Heart right ventricle (tissue), 16 donors: Measurements from ENCODE around the gene S1PR2. TPM values are rescaled to one million over a fixed set of nuclear protein-coding genes. Genes with fewer than 3 reads are reported as not detected.
A peak's percentile ranks its signal among the peaks of the same experiment; 100 is the strongest.

Experiments
- ATAC-seq, 8 donors: fragments of 200-7000 bp; cut with Tn5 transposase; one replicate each; pipeline ENCODE4 v1.9.1; 2020; ENCODE audit warnings: mild to moderate bottlenecking in 8 of 8, moderate library complexity in 8 of 8, moderate number of reproducible peaks in 1 of 8
- DNase-seq, 2 donors: peaks; one replicate each; pipeline ENCODE4 v3.0.0-alpha.2; 2020
- H3K27ac ChIP-seq, 10 donors: fragments of 200-600 bp; sonication (generic) in 2 of 10; one replicate each; pipeline versions ENCODE4 v1.5.0 to v1.8.0; 2020 to 2022; ENCODE audit warnings: mild to moderate bottlenecking in 3 of 10
- H3K27me3 ChIP-seq, 7 donors: fragments of 200-600 bp; one replicate each; pipeline ENCODE4 v1.8.0; 2021 to 2022; ENCODE audit warnings: mild to moderate bottlenecking in 2 of 7
- H3K36me3 ChIP-seq, 9 donors: fragments of 200-600 bp; sonication (generic) in 1 of 9; one replicate each; pipeline versions ENCODE4 v1.5.0 to v1.8.0; 2020 to 2022; ENCODE audit warnings: mild to moderate bottlenecking in 2 of 9
- H3K4me1 ChIP-seq, 9 donors: fragments of 200-600 bp; sonication (generic) in 1 of 9; one replicate each; pipeline versions ENCODE4 v1.5.0 to v1.8.0; 2020 to 2022; ENCODE audit warnings: mild to moderate bottlenecking in 4 of 9
- H3K4me3 ChIP-seq, 10 donors: fragments of 200-600 bp; sonication (generic) in 2 of 10; one replicate each; pipeline versions ENCODE4 v1.5.0 to v1.8.0; 2020 to 2022; ENCODE audit warnings: mild to moderate bottlenecking in 7 of 10, moderate library complexity in 2 of 10
- H3K9me3 ChIP-seq, 11 donors: fragments of 200-600 bp in 10 of 11; sonication (generic) in 2 of 11; one replicate each; pipeline versions ENCODE4 v1.5.0 to v1.8.0; 2013 to 2022; ENCODE audit warnings: mild to moderate bottlenecking in 2 of 11, control low read depth in 1 of 11, moderate library complexity in 1 of 11
- WGBS, 2 donors: extraction: QIAGEN DNeasy Blood & Tissue Kit; methylation state at CpG; one replicate each; pipeline ENCODE4 v1.1.7; 2013; ENCODE audit warnings: inconsistent platforms in 1 of 2; 5-methylcytosine and 5-hydroxymethylcytosine counted together
- intact Hi-C, 10 donors: fragments of 100-400 bp; cut with DNase I; formaldehyde crosslinking; loops; one replicate each; pipeline versions ENCODE4 v1.11.1 to v1.14.2; 2022
- polyA plus RNA-seq, 2 donors: library from polyadenylated mRNA; stranded (reverse); fragments of 200-250 nt; gene quantifications; one replicate each; pipeline ENCODE4 v1.2.3, GENCODE V29; 2013
- total RNA-seq, 10 donors: library from RNA; stranded (reverse); fragmentation: NEBNext Ultra II Directional in 3 of 10; extraction: Animal tissue kit (Norgen Biotek cat#: 25700) in 3 of 10; gene quantifications; one replicate each; pipeline versions ENCODE4 v1.2.1 to v1.2.4, GENCODE V29; 2021 to 2023
- TF ChIP-seq, protein P1 (sequence below), 9 donors: fragments of 200-600 bp; sonication (generic) in 2 of 9; IDR thresholded peaks; one replicate each; pipeline versions ENCODE4 v1.5.0 to v1.8.0; 2021 to 2022; ENCODE audit warnings: antibody characterized with exemption in 9 of 9, mild to moderate bottlenecking in 5 of 9, moderate library complexity in 1 of 9
- donor health status: Arrhythmogenic right ventricular cardiomyopathy.
- donor health status: ischemic (EF 13 %, LVEDD 7.1; RV severe dilation, severe dysfunction).
- donor health status: healthy with polysubstance abuse.
- donor health status: DM: no; HTN: yes; CAD: no.
- donor health status: DM: no; HTN: no; CAD: no.
- donor health status: ischemic (EF 25% LVEDD 6.9; RV normal size, moderate dysfunction).
- donor health status: ischemic (EF 25% LVEDD 5.7; RV mildly dilated, moderate dysfunction).
- donor health status: healthy.
- donor health status: DM: yes; HTN: yes; CAD: no.
- donor health status: Ischemic cardiomyopathy.
- donor health status: ischemic (EF 35%, LVEDD 5.7; RV mildly dilated, moderate dysfunction).
- donor health status: nonischemic (EF 11% LVEDD 7.7; RV severe dilation, severe dysfunction).
- donor health status: DM: yes; HTN: yes; CAD: no.
- donor health status: PGD.
- donor health status: ischemic (EF 29% LVEDD 5.4; RV normal size, mild dysfunction).
- donor health status: nonischemic (EF 23%, LVEDD 6.1; RV moderate dilation, normal function).

Gene S1PR2
- total and polyA plus RNA-seq, 12 donors: 1.8 to 12.2 (median 3.3) TPM

DNA sequence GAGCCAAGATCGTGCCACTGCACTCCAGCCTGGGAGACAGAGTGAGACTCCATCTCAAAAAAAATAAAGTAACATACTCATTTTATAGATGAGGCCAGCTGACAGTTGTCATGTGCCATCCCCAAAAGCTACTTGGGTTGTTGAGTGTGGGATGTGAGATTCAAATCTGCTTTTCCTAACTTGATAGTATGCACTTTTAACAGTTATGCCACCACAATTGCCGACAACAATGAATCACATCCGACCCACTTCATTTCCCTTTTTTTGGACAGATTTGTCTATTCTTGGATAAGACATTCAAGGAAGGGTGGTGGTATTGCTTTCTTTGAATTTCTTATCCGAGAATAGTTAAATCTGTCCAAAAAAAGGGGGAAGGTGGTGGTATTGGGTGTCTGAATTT lies 20.1 kb downstream of the S1PR2 start:
- Histone ChIP-seq H3K36me3 (no peaks in the 10 kb centered on the region), H3K4me3 (no peak overlapping the region)
- intact Hi-C loops: no loop called here

DNA sequence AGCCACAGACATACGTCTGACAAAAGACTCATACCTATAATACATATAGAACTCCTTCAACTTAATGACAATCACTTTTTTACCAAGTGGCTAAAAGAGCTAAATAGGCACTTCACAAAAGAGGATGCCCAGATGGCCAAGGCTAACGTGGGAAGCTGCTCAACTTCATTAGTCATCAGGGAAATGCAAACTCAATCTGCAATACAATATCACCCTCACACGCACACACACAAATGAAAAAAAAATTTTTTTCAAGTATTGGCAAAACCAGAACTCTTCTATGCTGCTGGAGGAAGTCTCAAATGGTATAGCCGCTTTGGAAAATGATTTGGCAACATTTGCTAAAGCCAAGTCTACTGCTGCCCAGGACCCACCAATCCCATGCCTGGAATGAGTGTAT lies 21.8 kb downstream of the S1PR2 start:
- H3K36me3 ChIP-seq: no peaks in the 10 kb centered on the region
- ATAC-seq: no peak
- TF ChIP-seq, protein P1, sequence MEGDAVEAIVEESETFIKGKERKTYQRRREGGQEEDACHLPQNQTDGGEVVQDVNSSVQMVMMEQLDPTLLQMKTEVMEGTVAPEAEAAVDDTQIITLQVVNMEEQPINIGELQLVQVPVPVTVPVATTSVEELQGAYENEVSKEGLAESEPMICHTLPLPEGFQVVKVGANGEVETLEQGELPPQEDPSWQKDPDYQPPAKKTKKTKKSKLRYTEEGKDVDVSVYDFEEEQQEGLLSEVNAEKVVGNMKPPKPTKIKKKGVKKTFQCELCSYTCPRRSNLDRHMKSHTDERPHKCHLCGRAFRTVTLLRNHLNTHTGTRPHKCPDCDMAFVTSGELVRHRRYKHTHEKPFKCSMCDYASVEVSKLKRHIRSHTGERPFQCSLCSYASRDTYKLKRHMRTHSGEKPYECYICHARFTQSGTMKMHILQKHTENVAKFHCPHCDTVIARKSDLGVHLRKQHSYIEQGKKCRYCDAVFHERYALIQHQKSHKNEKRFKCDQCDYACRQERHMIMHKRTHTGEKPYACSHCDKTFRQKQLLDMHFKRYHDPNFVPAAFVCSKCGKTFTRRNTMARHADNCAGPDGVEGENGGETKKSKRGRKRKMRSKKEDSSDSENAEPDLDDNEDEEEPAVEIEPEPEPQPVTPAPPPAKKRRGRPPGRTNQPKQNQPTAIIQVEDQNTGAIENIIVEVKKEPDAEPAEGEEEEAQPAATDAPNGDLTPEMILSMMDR (IDR thresholded peaks at IDR 0.05): no peak
- 77 to 78% methylated on average over 4 of the region's 4 CpGs for WGBS, 2 donors
- no peak overlapping the region for H3K27ac ChIP-seq
- no peak for DNase-seq
- intact Hi-C loops: no loop called here
- peaks cover 0 to 7% (median 0%) of the 10 kb centered on the region in 11 donors for H3K9me3 ChIP-seq
- H3K4me3 ChIP-seq: no peak overlapping the region
- H3K27me3 ChIP-seq: no peaks in the 10 kb centered on the region
- H3K4me1 ChIP-seq: peaks cover 0 to 18% (median 0%) of the 10 kb centered on the region in 9 donors

More for the DNA sequence above, 20.1 kb downstream of the S1PR2 start:
- WGBS, 2 donors: 87 to 91% methylated on average over 4 of the region's 4 CpGs
- Histone ChIP-seq H3K27me3 (no peaks in the 10 kb centered on the region), H3K27ac (no peak overlapping the region), H3K9me3 (peaks cover 0 to 7% (median 0%) of the 10 kb centered on the region in 11 donors), H3K4me1 (peaks cover 0 to 18% (median 0%) of the 10 kb centered on the region in 9 donors)
- no peak for DNase-seq
- TF ChIP-seq, protein P1 (IDR thresholded peaks at IDR 0.05): no peak
- ATAC-seq: no peak

DNA sequence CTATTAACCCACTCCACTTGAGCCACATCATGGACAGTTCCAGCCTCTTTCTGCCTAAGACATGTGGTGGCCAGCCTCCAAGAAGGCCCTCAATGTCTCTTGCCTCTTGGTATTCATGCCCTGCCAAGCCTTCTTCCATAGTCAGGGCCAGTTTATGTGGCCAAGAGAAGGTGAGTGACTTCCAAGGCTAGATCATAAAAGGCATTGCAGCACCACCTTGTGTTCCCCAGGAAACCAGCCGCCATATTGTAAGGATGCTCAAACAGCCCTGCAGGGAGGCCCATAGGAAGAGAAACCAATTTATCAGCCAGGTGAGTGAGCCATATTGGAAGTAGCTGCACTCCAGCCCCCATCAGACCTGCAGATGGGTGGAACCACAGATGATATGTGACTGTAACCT lies 24.1 kb downstream of the S1PR2 start:
- Histone ChIP-seq H3K36me3 (no peaks in the 10 kb centered on the region), H3K4me1 (peaks cover 0 to 18% (median 0%) of the 10 kb centered on the region in 9 donors), H3K27ac (no peak overlapping the region), H3K9me3 (peaks cover 0 to 7% (median 0%) of the 10 kb centered on the region in 11 donors), H3K4me3 (no peak overlapping the region), H3K27me3 (no peaks in the 10 kb centered on the region)
- ATAC-seq (no peak), DNase-seq (no peak)
- intact Hi-C loops: no loop called here
- TF ChIP-seq, protein P1 (IDR thresholded peaks at IDR 0.05): no peak
- 94 to 100% methylated on average over 1 of the region's 1 CpG for WGBS, 2 donors

DNA sequence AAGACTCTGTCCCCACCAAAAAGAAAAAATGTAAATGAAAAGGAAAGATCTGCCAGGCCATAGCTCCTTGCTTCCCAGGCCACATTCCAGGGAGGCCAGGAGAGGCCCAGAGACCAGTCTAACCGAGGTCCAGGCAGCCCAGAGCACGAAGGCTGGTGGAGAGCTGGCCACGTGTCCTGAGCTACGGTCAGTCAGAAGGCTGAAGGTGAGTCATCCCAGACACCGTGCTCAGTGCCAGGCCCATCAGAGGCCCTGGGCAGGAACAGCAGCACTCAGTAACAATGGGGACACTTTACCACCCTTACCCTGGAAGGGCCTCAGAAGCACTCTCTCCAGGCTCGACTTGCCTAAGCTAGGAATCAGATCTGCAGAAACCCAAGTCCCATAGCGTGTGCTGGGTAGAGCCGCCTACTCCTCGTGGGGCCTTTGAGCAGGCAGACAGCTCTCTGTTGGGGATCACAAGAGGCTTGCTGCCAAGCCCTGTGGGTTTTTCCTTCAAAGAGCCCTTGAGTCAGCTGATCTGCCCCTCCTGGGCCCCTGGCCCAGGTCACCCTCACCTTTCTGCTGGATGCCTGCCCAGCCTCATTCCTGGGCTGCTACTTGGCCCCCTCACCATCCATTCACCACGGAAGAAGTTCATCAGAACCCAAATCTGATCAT lies 24.8 kb downstream of the S1PR2 start:
- DNase-seq: no peak
- Histone ChIP-seq H3K4me1 (peaks cover 0 to 18% (median 0%) of the 10 kb centered on the region in 9 donors), H3K27me3 (no peaks in the 10 kb centered on the region), H3K9me3 (peaks cover 0 to 7% (median 0%) of the 10 kb centered on the region in 11 donors), H3K27ac (no peak overlapping the region), H3K36me3 (no peaks in the 10 kb centered on the region), H3K4me3 (no peak overlapping the region)
- intact Hi-C loops: no loop called here
- peak in 4 of 8 donors; percentile 37 to 69 (median 57) for ATAC-seq
- 74 to 84% methylated on average over 10 of the region's 10 CpGs for WGBS, 2 donors
- TF ChIP-seq, protein P1 (IDR thresholded peaks at IDR 0.05): no peak
